ENCODE data around the gene FGF1. TPM values are rescaled to one million over a fixed set of nuclear protein-coding genes. Genes with fewer than 3 reads are reported as not detected.

The FGF1 gene
- 3.4 TPM for total RNA-seq

DNA sequence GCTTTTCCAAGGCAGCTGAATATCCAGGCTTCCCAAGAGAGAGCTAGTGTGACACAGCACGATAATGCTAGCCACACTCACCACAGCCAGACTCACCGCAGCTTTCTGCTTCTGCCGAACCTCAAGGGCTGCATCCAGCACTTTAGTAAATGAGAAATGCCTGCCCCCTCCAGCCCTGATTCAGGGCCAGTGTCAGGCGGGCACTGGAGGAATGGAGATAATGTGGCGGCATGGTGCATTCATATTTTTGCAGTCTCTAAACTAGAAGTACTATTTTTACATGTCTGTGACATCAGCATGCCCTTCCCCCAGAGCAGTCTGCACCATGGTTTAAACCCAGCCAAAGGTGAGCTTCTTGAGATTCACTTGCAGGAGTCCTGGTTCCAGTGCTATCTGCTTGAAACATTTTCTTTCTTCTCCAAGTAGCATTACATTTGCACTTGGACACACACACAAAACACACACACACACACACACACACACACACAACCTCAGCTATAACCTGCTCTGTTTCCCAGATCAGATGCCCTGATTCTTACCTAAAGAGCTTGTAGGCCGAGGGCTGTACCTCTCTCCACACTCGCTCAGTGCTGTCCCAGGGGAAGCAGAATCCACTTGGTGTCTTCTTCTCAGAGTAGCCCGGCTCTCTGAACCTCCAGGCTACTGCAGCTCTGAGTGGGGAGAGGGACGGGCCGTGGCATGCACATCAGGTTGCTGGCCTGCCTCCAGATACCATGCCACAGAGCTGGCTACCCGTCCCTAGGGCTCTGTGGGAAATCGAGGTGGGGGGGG is at the start of gene FGF1:
Gene FGF1, minus strand, starts transcription at position 673 of the 792 bp plus-strand sequence. CDS start 71,963 bp downstream, outside the sequence.

Other genes with a start within 250 kb of the FGF1 start
- gene ARHGAP26, start 84.3 kb upstream of the FGF1 start, total RNA-seq: 20.0 TPM